ENCODE results near the gene CCDC127.

GRCh38 chr5:191949-192690 lies 25.8 kb downstream of the CCDC127 start:
- TF ChIP-seq CTCF (IDR thresholded peaks at IDR 0.05) (no peak), EZH2 (IDR thresholded peaks at IDR 0.05) (no peak)
